Ureter (tissue), 1 donor: ENCODE results near the gene CDK18. TPM values are rescaled to one million over a fixed set of nuclear protein-coding genes. Genes with fewer than 3 reads are reported as not detected.
"Not testable (repeated sequence)": the region's sequence is repeated elsewhere in the genome, so short reads cannot be mapped to it uniquely, and the experiment has no call there.

Source experiments
- DNase-seq: peaks from one replicate; pipeline ENCODE4 v3.0.0-alpha.2; 2020; ENCODE audit warnings: low spot score
- total RNA-seq: library from RNA; stranded (reverse); gene quantifications from one replicate; pipeline ENCODE4 v1.2.4, GENCODE V29; 2023
- donor health status: DM: yes; HTN: yes; CAD: no.

The CDK18 gene
- total RNA-seq, 1 donor from 2014 or later = 28.6 TPM

GRCh38 chr1:205480349-205480985 is 24.0 kb upstream of the CDK18 start:
- no peak for DNase-seq

- DNase-seq = no peak
These were observed 23.3 kb upstream of the CDK18 start for GRCh38 chr1:205481218-205481617.

- no peak for DNase-seq
These were observed 22.8 kb upstream of the CDK18 start for GRCh38 chr1:205481629-205482151.

GRCh38 chr1:205482587-205482986 is 21.9 kb upstream of the CDK18 start:
- not testable (repeated sequence) for DNase-seq

- DNase-seq = no peak
These were observed 21.1 kb upstream of the CDK18 start for GRCh38 chr1:205483372-205483771.

GRCh38 chr1:205484985-205485967 is 19.2 kb upstream of the CDK18 start:
- DNase-seq = peak; percentile 71

- DNase-seq = no peak
These were observed 18.2 kb upstream of the CDK18 start for GRCh38 chr1:205486258-205486657.

- DNase-seq = no peak
These were observed 16.3 kb upstream of the CDK18 start for GRCh38 chr1:205488074-205488723.

GRCh38 chr1:205491794-205492193 is 12.7 kb upstream of the CDK18 start:
- no peak for DNase-seq

- DNase-seq = no peak
These were observed 12.2 kb upstream of the CDK18 start for GRCh38 chr1:205492201-205492667.

- DNase-seq = no peak
These were observed 11.7 kb upstream of the CDK18 start for GRCh38 chr1:205492774-205493173.

- DNase-seq = no peak
These were observed 11.0 kb upstream of the CDK18 start for GRCh38 chr1:205493241-205494085.

GRCh38 chr1:205494115-205494514 is 10.4 kb upstream of the CDK18 start:
- no peak for DNase-seq

- no peak for DNase-seq
These were observed 9.1 kb upstream of the CDK18 start for GRCh38 chr1:205495237-205495823.

- no peak for DNase-seq
These were observed 7.8 kb upstream of the CDK18 start for GRCh38 chr1:205496661-205497060.

- DNase-seq = no peak
These were observed 7.1 kb upstream of the CDK18 start for GRCh38 chr1:205497351-205497750.

- DNase-seq = no peak
These were observed 4.7 kb upstream of the CDK18 start for GRCh38 chr1:205499789-205500188.

GRCh38 chr1:205500240-205501233 is 3.9 kb upstream of the CDK18 start:
- no peak for DNase-seq

GRCh38 chr1:205502111-205502810 is 2.2 kb upstream of the CDK18 start:
- no peak for DNase-seq
